ENCODE results near the gene HPSE2.

The HPSE2 gene

GRCh38 chr10:98917828-98918227 is 317.8 kb downstream of the HPSE2 start:
- H3K27ac ChIP-seq, result no peak overlapping the region
- no peaks in the 10 kb centered on the region for H3K36me3 ChIP-seq (ENCODE audit: control insufficient read depth, insufficient read depth, low read length)
- no peaks in the 10 kb centered on the region for H3K9me3 ChIP-seq (ENCODE audit: control insufficient read depth, low read length)
- H2AFZ ChIP-seq, result no peak overlapping the region
- H3K4me3 ChIP-seq (ENCODE audit: low read depth, low read length), result no peak overlapping the region
- no peaks in the 10 kb centered on the region for H3K27me3 ChIP-seq (ENCODE audit: control insufficient read depth, insufficient read depth, low read length)
- no peak overlapping the region for H3K9ac ChIP-seq
- no peak overlapping the region for H3K4me2 ChIP-seq (ENCODE audit: low read length)
- no peaks in the 10 kb centered on the region for H3K4me1 ChIP-seq
- no peak for TF ChIP-seq CTCF (IDR thresholded peaks at IDR 0.05)
- H3K79me2 ChIP-seq, result no peaks in the 10 kb centered on the region

GRCh38 chr10:98916526-98917125 is 319.0 kb downstream of the HPSE2 start:
- Histone ChIP-seq H3K9me3 (ENCODE audit: control insufficient read depth, low read length) (no peaks in the 10 kb centered on the region), H3K36me3 (ENCODE audit: control insufficient read depth, insufficient read depth, low read length) (no peaks in the 10 kb centered on the region), H3K4me1 (no peaks in the 10 kb centered on the region), H3K4me2 (ENCODE audit: low read length) (no peak overlapping the region), H3K79me2 (no peaks in the 10 kb centered on the region), H3K27me3 (ENCODE audit: control insufficient read depth, insufficient read depth, low read length) (no peaks in the 10 kb centered on the region), H2AFZ (no peak overlapping the region), H3K9ac (no peak overlapping the region), H3K4me3 (ENCODE audit: low read depth, low read length) (no peak overlapping the region), H3K27ac (no peak overlapping the region)
- no peak for TF ChIP-seq CTCF (IDR thresholded peaks at IDR 0.05)

DNA sequence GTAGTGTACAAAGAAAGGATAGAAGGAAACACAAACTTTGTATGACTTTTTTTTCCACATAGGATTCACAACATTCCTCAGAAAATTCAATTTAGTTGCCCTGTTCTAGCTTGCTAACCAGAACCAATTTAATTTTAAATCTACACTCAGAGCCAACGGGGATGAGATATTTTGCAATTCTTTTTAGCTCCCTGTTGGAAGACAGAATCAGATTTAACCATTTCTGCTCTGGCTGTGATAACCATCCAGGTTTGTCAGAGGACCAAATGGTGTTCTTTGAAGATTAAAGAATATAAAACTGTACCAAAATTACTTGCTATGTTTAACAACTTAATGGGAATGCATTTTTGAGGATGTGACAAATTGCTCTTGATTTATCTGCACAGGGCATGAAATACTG is 319.7 kb downstream of the HPSE2 start:
- Histone ChIP-seq H3K4me3 (ENCODE audit: low read depth, low read length) (no peak overlapping the region), H3K27ac (no peak overlapping the region), H3K4me2 (ENCODE audit: low read length) (no peak overlapping the region), H3K9me3 (ENCODE audit: control insufficient read depth, low read length) (no peaks in the 10 kb centered on the region), H2AFZ (no peak overlapping the region), H3K4me1 (no peaks in the 10 kb centered on the region), H3K9ac (no peak overlapping the region), H3K79me2 (no peaks in the 10 kb centered on the region), H3K27me3 (ENCODE audit: control insufficient read depth, insufficient read depth, low read length) (no peaks in the 10 kb centered on the region), H3K36me3 (ENCODE audit: control insufficient read depth, insufficient read depth, low read length) (no peaks in the 10 kb centered on the region)
- TF ChIP-seq CTCF (IDR thresholded peaks at IDR 0.05), result no peak

DNA sequence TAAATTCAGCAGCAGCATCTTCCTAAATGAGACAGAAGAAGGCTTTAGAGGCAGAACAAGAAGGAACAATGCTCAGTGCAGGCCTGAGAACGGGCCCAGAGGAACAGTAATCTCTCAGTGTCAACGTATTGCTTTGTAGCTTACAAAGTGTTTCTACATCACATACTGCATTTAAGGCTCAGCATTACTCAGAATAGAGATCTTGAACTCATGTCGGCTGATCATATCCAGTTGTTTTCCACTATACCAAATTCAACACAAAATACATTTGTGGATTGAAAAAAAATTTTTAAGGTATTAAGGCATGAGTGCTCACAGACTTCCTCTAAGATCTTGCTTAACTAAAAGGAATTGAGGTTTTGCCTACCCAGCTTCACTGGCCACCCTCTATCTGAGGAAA is 325.1 kb downstream of the HPSE2 start:
- no peak overlapping the region for H3K9ac ChIP-seq
- H3K79me2 ChIP-seq, result no peaks in the 10 kb centered on the region
- no peaks in the 10 kb centered on the region for H3K27me3 ChIP-seq (ENCODE audit: control insufficient read depth, insufficient read depth, low read length)
- no peaks in the 10 kb centered on the region for H3K36me3 ChIP-seq (ENCODE audit: control insufficient read depth, insufficient read depth, low read length)
- no peak overlapping the region for H2AFZ ChIP-seq
- H3K9me3 ChIP-seq (ENCODE audit: control insufficient read depth, low read length), result no peaks in the 10 kb centered on the region
- H3K27ac ChIP-seq, result no peak overlapping the region
- no peak overlapping the region for H3K4me2 ChIP-seq (ENCODE audit: low read length)
- TF ChIP-seq CTCF (IDR thresholded peaks at IDR 0.05), result no peak
- H3K4me1 ChIP-seq, result no peaks in the 10 kb centered on the region
- no peak overlapping the region for H3K4me3 ChIP-seq (ENCODE audit: low read depth, low read length)

DNA sequence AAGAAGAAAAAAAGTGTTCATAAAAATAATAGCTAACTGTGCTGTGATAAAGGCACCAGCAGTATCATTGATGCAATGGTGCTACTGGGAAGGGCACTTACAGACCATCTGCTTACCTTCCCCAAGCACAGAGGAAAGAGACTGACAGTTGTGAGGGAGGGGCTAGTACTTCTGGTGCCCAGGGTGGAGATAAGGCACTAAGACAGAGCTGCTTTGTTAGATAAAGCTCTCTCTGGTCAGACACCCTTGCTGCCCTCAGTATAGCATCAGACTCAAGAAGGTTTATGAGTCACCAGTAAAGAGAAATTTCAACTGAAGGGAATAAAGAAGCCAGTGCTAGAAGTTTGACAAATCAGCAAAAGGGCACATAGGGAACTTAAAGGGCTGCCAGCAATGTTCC is 325.6 kb downstream of the HPSE2 start:
- no peaks in the 10 kb centered on the region for H3K9me3 ChIP-seq (ENCODE audit: control insufficient read depth, low read length)
- H3K79me2 ChIP-seq, result no peaks in the 10 kb centered on the region
- no peaks in the 10 kb centered on the region for H3K4me1 ChIP-seq
- H3K27ac ChIP-seq, result no peak overlapping the region
- TF ChIP-seq CTCF (IDR thresholded peaks at IDR 0.05), result no peak
- H3K4me2 ChIP-seq (ENCODE audit: low read length), result no peak overlapping the region
- no peak overlapping the region for H2AFZ ChIP-seq
- H3K4me3 ChIP-seq (ENCODE audit: low read depth, low read length), result no peak overlapping the region
- H3K36me3 ChIP-seq (ENCODE audit: control insufficient read depth, insufficient read depth, low read length), result no peaks in the 10 kb centered on the region
- no peak overlapping the region for H3K9ac ChIP-seq
- H3K27me3 ChIP-seq (ENCODE audit: control insufficient read depth, insufficient read depth, low read length), result no peaks in the 10 kb centered on the region

Data from parathyroid adenoma (tissue), 2 donors.